ENCODE results near the gene AK5.

DNA sequence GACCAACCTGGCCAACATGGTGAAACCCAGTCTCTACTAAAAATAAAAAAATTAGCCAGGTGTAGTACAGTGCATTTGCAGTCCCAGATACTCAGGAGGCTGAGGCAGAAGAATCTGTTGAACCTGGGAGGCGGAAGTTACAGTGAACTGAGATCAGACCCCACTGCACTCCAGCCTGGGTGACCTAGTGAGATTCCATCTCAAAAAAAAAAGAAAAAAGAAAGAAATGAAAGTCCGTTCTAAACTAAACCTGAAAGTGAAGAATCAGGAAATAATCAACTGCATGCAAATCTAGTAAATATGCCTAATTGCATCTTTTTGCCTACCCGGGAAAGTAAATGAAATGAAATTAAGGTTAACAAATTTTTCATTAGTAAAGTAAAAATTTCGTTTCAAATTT is 301.1 kb downstream of the AK5 start:
- TF ChIP-seq POLR2A (IDR thresholded peaks at IDR 0.05): no peak
- TF ChIP-seq, protein P1, sequence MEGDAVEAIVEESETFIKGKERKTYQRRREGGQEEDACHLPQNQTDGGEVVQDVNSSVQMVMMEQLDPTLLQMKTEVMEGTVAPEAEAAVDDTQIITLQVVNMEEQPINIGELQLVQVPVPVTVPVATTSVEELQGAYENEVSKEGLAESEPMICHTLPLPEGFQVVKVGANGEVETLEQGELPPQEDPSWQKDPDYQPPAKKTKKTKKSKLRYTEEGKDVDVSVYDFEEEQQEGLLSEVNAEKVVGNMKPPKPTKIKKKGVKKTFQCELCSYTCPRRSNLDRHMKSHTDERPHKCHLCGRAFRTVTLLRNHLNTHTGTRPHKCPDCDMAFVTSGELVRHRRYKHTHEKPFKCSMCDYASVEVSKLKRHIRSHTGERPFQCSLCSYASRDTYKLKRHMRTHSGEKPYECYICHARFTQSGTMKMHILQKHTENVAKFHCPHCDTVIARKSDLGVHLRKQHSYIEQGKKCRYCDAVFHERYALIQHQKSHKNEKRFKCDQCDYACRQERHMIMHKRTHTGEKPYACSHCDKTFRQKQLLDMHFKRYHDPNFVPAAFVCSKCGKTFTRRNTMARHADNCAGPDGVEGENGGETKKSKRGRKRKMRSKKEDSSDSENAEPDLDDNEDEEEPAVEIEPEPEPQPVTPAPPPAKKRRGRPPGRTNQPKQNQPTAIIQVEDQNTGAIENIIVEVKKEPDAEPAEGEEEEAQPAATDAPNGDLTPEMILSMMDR (IDR thresholded peaks at IDR 0.05): no peak

Data from prostate gland (tissue), 2 donors.